Heart left ventricle (tissue), 13 donors: Measurements from ENCODE around the gene PCSK1.

ENCODE experiments used
- CTCF ChIP-seq, 12 donors: fragments of 200-600 bp; sonication (generic) in 4 of 12; IDR thresholded peaks; one replicate each; pipeline versions ENCODE4 v1.5.0 to v1.8.0; 2018 to 2022; ENCODE audit warnings: antibody characterized with exemption in 12 of 12, mild to moderate bottlenecking in 5 of 12
- POLR2A ChIP-seq, 2 donors: fragments of 450-650 bp; IDR thresholded peaks; one replicate each; pipeline ENCODE4 v1.6.1; 2017; ENCODE audit warnings: antibody characterized with exemption in 2 of 2, mild to moderate bottlenecking in 2 of 2, moderate library complexity in 2 of 2
- donor health status: ischemic (EF 13 %, LVEDD 7.1; RV severe dilation, severe dysfunction).
- donor health status: DM: no; HTN: yes; CAD: no.
- donor health status: DM: no; HTN: no; CAD: no.
- donor health status: ischemic (EF 25% LVEDD 6.9; RV normal size, moderate dysfunction).
- donor health status: ischemic (EF 25% LVEDD 5.7; RV mildly dilated, moderate dysfunction).
- donor health status: ischemic (EF 35%, LVEDD 5.7; RV mildly dilated, moderate dysfunction).
- donor health status: nonischemic (EF 11% LVEDD 7.7; RV severe dilation, severe dysfunction).
- donor health status: DM: yes; HTN: yes; CAD: no.
- donor health status: PGD.
- donor health status: ischemic (EF 29% LVEDD 5.4; RV normal size, mild dysfunction).
- donor health status: nonischemic (EF 23%, LVEDD 6.1; RV moderate dilation, normal function).

GRCh38 chr5:96354237-96354636 is 78.8 kb downstream of the PCSK1 start:
- TF ChIP-seq CTCF (IDR thresholded peaks at IDR 0.05) = no peak
- no peak for TF ChIP-seq POLR2A (IDR thresholded peaks at IDR 0.05)
